Loucy (cell line): ENCODE measurements around the gene CYP1A2.

ENCODE experiments used
- CTCF ChIP-seq: fragments of 200-600 bp; sonication (generic); conservative IDR thresholded peaks from 2 replicates; pipeline ENCODE4 v1.5.1; 2014; ENCODE audit warnings: mild to moderate bottlenecking, antibody characterized with exemption, low read length
- EZH2phosphoT487 ChIP-seq: fragments of 200-600 bp; IDR thresholded peaks from 2 replicates; pipeline ENCODE4 v1.6.1; 2018; ENCODE audit warnings: antibody characterized with exemption, mild to moderate bottlenecking, moderate library complexity, borderline replicate concordance

- no peak for TF ChIP-seq CTCF
- no peak for TF ChIP-seq EZH2phosphoT487
These were observed 32.1 kb downstream of the CYP1A2 start for GRCh38 chr15:74780523-74781430.
